IMR-90 (cell line): Measurements from ENCODE around the gene CCDC88B. TPM values are rescaled to one million over a fixed set of nuclear protein-coding genes. Genes with fewer than 3 reads are reported as not detected.

Experiments
- ATAC-seq: fragments of 200-7000 bp; cut with Tn5 transposase; 2 replicates; pipeline ENCODE4 v1.9.1; 2020; ENCODE audit warnings: low read depth, mild to moderate bottlenecking, moderate library complexity
- BruUV-seq: library from RNA; stranded (reverse); fragments of 400-500 nt; replicated peaks from 2 replicates; lab custom pipeline; 2021; lab: Mats Ljungman, UMichigan
- CTCF ChIA-PET: fragments of 300-600 bp; formaldehyde crosslinking; extraction: SDS; loops from one replicate; lab custom pipeline; 2021; ENCODE audit warnings: antibody characterized with exemption; lab: Yijun Ruan, JAX
- POLR2A ChIA-PET: fragments of 300-600 bp; sonication (Branson Sonifier 250); formaldehyde crosslinking; loops from one replicate; lab custom pipeline; 2022; ENCODE audit warnings: antibody characterized with exemption; ENCODE audit not compliant: unreplicated experiment; lab: Charles Lee
- DNase-seq: peaks from one replicate; pipeline ENCODE4 v3.0.0; 2013
- H2AFZ ChIP-seq: replicated peaks from 2 replicates; pipeline ENCODE3; 2013; ENCODE audit warnings: low read length, mild to moderate bottlenecking; ENCODE audit not compliant: poor library complexity
- H2AK5ac ChIP-seq: 2 replicates; pipeline ENCODE4 v1.6.1; 2013; ENCODE audit warnings: low read depth, low read length, inconsistent platforms
- H2AK9ac ChIP-seq: replicated peaks from 2 replicates; pipeline ENCODE3; 2013; ENCODE audit warnings: mild to moderate bottlenecking, low read depth, low read length, moderate library complexity; ENCODE audit not compliant: poor library complexity
- H2BK120ac ChIP-seq: 2 replicates; pipeline ENCODE4 v1.6.1; 2013; ENCODE audit warnings: low read depth, low read length, inconsistent platforms
- H2BK15ac ChIP-seq: 3 replicates; pipeline ENCODE4 v1.6.1; 2013; ENCODE audit warnings: low read depth, low read length, inconsistent platforms
- H2BK20ac ChIP-seq: 2 replicates; pipeline ENCODE4 v1.6.1; 2013; ENCODE audit warnings: low read depth, mild to moderate bottlenecking, inconsistent platforms, low read length, moderate library complexity
- H2BK5ac ChIP-seq: 2 replicates; pipeline ENCODE4 v1.6.1; 2013; ENCODE audit warnings: mild to moderate bottlenecking, low read depth, low read length, inconsistent platforms; ENCODE audit not compliant: poor library complexity, severe bottlenecking
- H3K14ac ChIP-seq: replicated peaks from 2 replicates; pipeline ENCODE4 v1.6.1; 2013; ENCODE audit warnings: low read depth, low read length, inconsistent platforms
- H3K18ac ChIP-seq: 2 replicates; pipeline ENCODE4 v1.6.1; 2013; ENCODE audit warnings: low read depth, low read length, control low read depth
- H3K23ac ChIP-seq: 2 replicates; pipeline ENCODE4 v1.6.1; 2013; ENCODE audit warnings: low read depth, low read length, inconsistent platforms
- H3K27ac ChIP-seq: 2 replicates; pipeline ENCODE4 v1.5.1; 2013; ENCODE audit warnings: mild to moderate bottlenecking, control low read depth, low read length; ENCODE audit not compliant: insufficient read depth
- H3K27me3 ChIP-seq: 2 replicates; pipeline ENCODE4 v1.6.1; 2013; ENCODE audit warnings: low read length; ENCODE audit not compliant: control insufficient read depth, insufficient read depth
- H3K36me3 ChIP-seq: 2 replicates; pipeline ENCODE4 v1.6.1; 2013; ENCODE audit warnings: low read length, mixed read lengths; ENCODE audit not compliant: control insufficient read depth, insufficient read depth
- H3K4ac ChIP-seq: 2 replicates; pipeline ENCODE4 v1.6.1; 2013; ENCODE audit warnings: low read depth, low read length, inconsistent platforms
- H3K4me1 ChIP-seq: 2 replicates; pipeline ENCODE4 v1.6.1; 2013; ENCODE audit warnings: low read length, mixed read lengths; ENCODE audit not compliant: control insufficient read depth, insufficient read depth
- H3K4me2 ChIP-seq: 2 replicates; pipeline ENCODE4 v1.6.1; 2013; ENCODE audit warnings: low read depth, mild to moderate bottlenecking, control low read depth, low read length, moderate library complexity
- H3K4me3 ChIP-seq: 2 replicates; pipeline ENCODE4 v1.5.1; 2013; ENCODE audit warnings: low read depth, mild to moderate bottlenecking, control low read depth, low read length, moderate library complexity; ENCODE audit not compliant: insufficient read depth
- H3K56ac ChIP-seq: 2 replicates; pipeline ENCODE4 v1.6.1; 2013; ENCODE audit warnings: low read length, inconsistent platforms; ENCODE audit not compliant: insufficient read depth; ENCODE audit errors: extremely low read depth
- H3K79me1 ChIP-seq, 2 experiments: 2 replicates each; pipeline ENCODE4 v1.6.1; 2013; ENCODE audit warnings: low read length in 2 of 2, inconsistent platforms in 1 of 2, low read depth in 1 of 2
- H3K9ac ChIP-seq: 2 replicates; pipeline ENCODE4 v1.6.1; 2013; ENCODE audit warnings: low read depth, low read length, control low read depth
- H3K9me1 ChIP-seq: 2 replicates; pipeline ENCODE4 v1.6.1; 2013; ENCODE audit warnings: low read length, inconsistent platforms; ENCODE audit not compliant: insufficient read depth
- H3K9me3 ChIP-seq: 2 replicates; pipeline ENCODE4 v1.6.1; 2013; ENCODE audit warnings: low read length; ENCODE audit not compliant: control insufficient read depth, insufficient read depth
- H4K20me1 ChIP-seq: 2 replicates; pipeline ENCODE4 v1.6.1; 2013; ENCODE audit warnings: low read length, inconsistent platforms; ENCODE audit not compliant: insufficient read depth
- H4K5ac ChIP-seq: 2 replicates; pipeline ENCODE4 v1.6.1; 2013; ENCODE audit warnings: mild to moderate bottlenecking, low read depth, low read length, control low read depth
- H4K8ac ChIP-seq, 2 experiments: 2 replicates each; pipeline ENCODE4 v1.6.1; 2013; ENCODE audit warnings: low read depth in 2 of 2, low read length in 2 of 2, control low read depth in 1 of 2, inconsistent platforms in 1 of 2
- H4K91ac ChIP-seq: 2 replicates; pipeline ENCODE4 v1.6.1; 2013; ENCODE audit warnings: low read depth, low read length, inconsistent platforms; ENCODE audit not compliant: insufficient read depth
- CTCF ChIP-seq: conservative IDR thresholded peaks from 2 replicates; pipeline ENCODE4 v1.5.1; 2012; ENCODE audit warnings: mild to moderate bottlenecking, low read depth, low read length, improper control_type of control experiment
- ELK1 ChIP-seq: fragments of 150-350 bp; IDR thresholded peaks from 2 replicates; pipeline ENCODE4 v1.6.1; 2016; ENCODE audit warnings: low read depth, mild to moderate bottlenecking, low read length, moderate library complexity, borderline replicate concordance
- FOS ChIP-seq: fragments of 150-350 bp; IDR thresholded peaks from 2 replicates; pipeline ENCODE4 v1.6.1; 2016; ENCODE audit warnings: low read depth, low read length
- MAFK ChIP-seq: IDR thresholded peaks from 2 replicates; pipeline ENCODE4 v1.6.1; 2012; ENCODE audit warnings: low read depth, low read length, improper control_type of control experiment
- MXI1 ChIP-seq: IDR thresholded peaks from 2 replicates; pipeline ENCODE4 v1.6.1; 2012; ENCODE audit warnings: low read depth, mild to moderate bottlenecking, low read length, moderate library complexity, borderline replicate concordance
- NFE2L2 ChIP-seq: fragments of 150-350 bp; IDR thresholded peaks from 2 replicates; pipeline ENCODE4 v1.6.1; 2016; ENCODE audit warnings: low read depth, mild to moderate bottlenecking, low read length
- RAD21 ChIP-seq: IDR thresholded peaks from 2 replicates; pipeline ENCODE4 v1.6.1; 2012; ENCODE audit warnings: low read length, improper control_type of control experiment
- RCOR1 ChIP-seq: IDR thresholded peaks from 2 replicates; pipeline ENCODE4 v1.6.1; 2012; ENCODE audit warnings: mild to moderate bottlenecking, low read length, improper control_type of control experiment; ENCODE audit not compliant: insufficient replicate concordance
- RFX5 ChIP-seq: IDR thresholded peaks from 2 replicates; pipeline ENCODE4 v1.8.0; 2012; ENCODE audit warnings: low read depth, mild to moderate bottlenecking, low read length, moderate library complexity
- SMC3 ChIP-seq: fragments of 150-350 bp; IDR thresholded peaks from 2 replicates; pipeline ENCODE4 v1.6.1; 2016; ENCODE audit warnings: low read depth, mild to moderate bottlenecking, antibody characterized with exemption, low read length, moderate library complexity
- WGBS, 2 experiments: methylation state at CpG; one replicate each; pipeline versions ENCODE4 v1.1.5 to v1.1.7; 2013; ENCODE audit warnings: missing lambda C conversion rate in 2 of 2; ENCODE audit not compliant: insufficient read length in 1 of 2; ENCODE audit errors: extremely low coverage in 2 of 2; 5-methylcytosine and 5-hydroxymethylcytosine counted together
- dilution Hi-C: fragments of 300-500 bp; cut with HindIII; formaldehyde crosslinking; loops from one replicate; pipeline ENCODE4 v1.14.3; 2018; ENCODE audit warnings: low sequenced_read_pairs; ENCODE audit not compliant: unreplicated experiment
- in situ Hi-C: fragments of 300-500 bp; cut with MboI; formaldehyde crosslinking; loops from 3 replicates; pipeline ENCODE4 v1.14.3; 2019; ENCODE audit warnings: low sequenced_read_pairs, inconsistent platforms, mixed read lengths
- intact Hi-C: fragments of 100-400 bp; cut with micrococcal nuclease; formaldehyde crosslinking; loops from 2 replicates; pipeline ENCODE4 v1.10.0; 2022
- polyA plus RNA-seq, 3 experiments: library from polyadenylated mRNA; depleted of rRNA; stranded (reverse); fragments of >200 nt; gene quantifications; 2 replicates each; pipeline ENCODE4 v1.2.3, GENCODE V29; 2012; ENCODE audit warnings: low replicate concordance in 1 of 3
- total RNA-seq: library from RNA; depleted of rRNA; stranded (reverse); fragments of >200 nt; gene quantifications from 2 replicates; pipeline ENCODE4 v1.2.3, GENCODE V29; 2012

CCDC88B gene
- total and polyA plus RNA-seq, 2 of the 4 experiments (the other 2 are of a cell fraction) = 1.3 to 2.5 TPM

GRCh38 chr11:64298966-64299846 is 40.8 kb upstream of the CCDC88B start:
- TF ChIP-seq RCOR1 = no peak
- TF ChIP-seq RAD21 = no peak
- no peak for TF ChIP-seq SMC3
- no peak for TF ChIP-seq FOS
- TF ChIP-seq RFX5 = no peak
- no peak for TF ChIP-seq MAFK
- no peak for TF ChIP-seq MXI1
- TF ChIP-seq CTCF = no peak
- no peak for TF ChIP-seq ELK1
- no peak for TF ChIP-seq NFE2L2
- no peak overlapping the region for H2AK5ac ChIP-seq
- H3K4me3 ChIP-seq = peak overlapping the region; percentile 7; the same call in 1 of the 2 replicates
- no peaks in the 10 kb centered on the region for H3K9me3 ChIP-seq
- POLR2A ChIA-PET = no interaction called here
- H2AFZ ChIP-seq = peak overlapping the region; percentile 78
- no peak overlapping the region for H3K9ac ChIP-seq
- dilution Hi-C loops (no loop called here), in situ Hi-C loops (no loop called here), intact Hi-C loops (no loop called here)
- no peak overlapping the region for H3K56ac ChIP-seq
- no peak overlapping the region for H3K27ac ChIP-seq
- H2BK15ac ChIP-seq = no peak overlapping the region
- H3K23ac ChIP-seq = no peak overlapping the region
- CTCF ChIA-PET = no interaction called here
- BruUV-seq = no TSS peak
- H3K4ac ChIP-seq = no peak overlapping the region
- 5% methylated on average over 46 of the region's 60 CpGs; no CpG with 5 or more reads in 1 of the 2 experiments for WGBS, 2 experiments
- H2AK9ac ChIP-seq = no peak overlapping the region
- no peak overlapping the region for H4K8ac ChIP-seq
- peaks cover 7% of the 10 kb centered on the region for H3K4me1 ChIP-seq
- H4K91ac ChIP-seq = no peak overlapping the region
- H4K5ac ChIP-seq = no peak overlapping the region
- H3K36me3 ChIP-seq = no peaks in the 10 kb centered on the region
- no peak overlapping the region for H2BK120ac ChIP-seq
- DNase-seq = no peak
- H3K4me2 ChIP-seq = peak overlapping the region; percentile 18; the same call in 1 of the 2 replicates
- peaks cover 5% of the 10 kb centered on the region; the same call in 1 of the 2 replicates for H4K20me1 ChIP-seq
- H3K14ac ChIP-seq = no peak overlapping the region
- no peaks in the 10 kb centered on the region for H3K9me1 ChIP-seq
- no peaks in the 10 kb centered on the region for H3K79me1 ChIP-seq
- ATAC-seq = peak; percentile 14; the same call in 1 of the 2 replicates
- peaks cover 65% of the 10 kb centered on the region for H3K27me3 ChIP-seq
- no peak overlapping the region for H3K18ac ChIP-seq
- H2BK20ac ChIP-seq = no peak overlapping the region
- H2BK5ac ChIP-seq = no peak overlapping the region
